ENCODE data around the gene LRRTM2.
A peak's percentile ranks its signal among the peaks of the same experiment; 100 is the strongest.

Gene LRRTM2

GRCh38 chr5:138900281-138900965 lies 25.3 kb upstream of the LRRTM2 start:
- no peak overlapping the region for H3K4me3 ChIP-seq (ENCODE audit: low read length)
- peak; percentile 9 for DNase-seq (ENCODE audit: low read depth)
- no peak for TF ChIP-seq CTCF (conservative IDR thresholded peaks at IDR 0.05; ENCODE audit: low read length)

- no peak for DNase-seq (ENCODE audit: low read depth)
- no peak overlapping the region for H3K4me3 ChIP-seq (ENCODE audit: low read length)
- no peak for TF ChIP-seq CTCF (conservative IDR thresholded peaks at IDR 0.05; ENCODE audit: low read length)
These were observed 23.6 kb upstream of the LRRTM2 start for GRCh38 chr5:138898742-138899141.

GRCh38 chr5:138898299-138898698 lies 23.2 kb upstream of the LRRTM2 start:
- DNase-seq (ENCODE audit: low read depth): no peak
- no peak for TF ChIP-seq CTCF (conservative IDR thresholded peaks at IDR 0.05; ENCODE audit: low read length)
- no peak overlapping the region for H3K4me3 ChIP-seq (ENCODE audit: low read length)

- no peak overlapping the region for H3K4me3 ChIP-seq (ENCODE audit: low read length)
- no peak for DNase-seq (ENCODE audit: low read depth)
- no peak for TF ChIP-seq CTCF (conservative IDR thresholded peaks at IDR 0.05; ENCODE audit: low read length)
These were observed 20.8 kb upstream of the LRRTM2 start for GRCh38 chr5:138895918-138896317.

- H3K4me3 ChIP-seq (ENCODE audit: low read length): no peak overlapping the region
- DNase-seq (ENCODE audit: low read depth): no peak
- TF ChIP-seq CTCF (conservative IDR thresholded peaks at IDR 0.05; ENCODE audit: low read length): no peak
These were observed 15.5 kb upstream of the LRRTM2 start for GRCh38 chr5:138890644-138891043.

GRCh38 chr5:138889994-138890393 lies 14.9 kb upstream of the LRRTM2 start:
- H3K4me3 ChIP-seq (ENCODE audit: low read length): no peak overlapping the region
- no peak for DNase-seq (ENCODE audit: low read depth)
- no peak for TF ChIP-seq CTCF (conservative IDR thresholded peaks at IDR 0.05; ENCODE audit: low read length)

- no peak for DNase-seq (ENCODE audit: low read depth)
- no peak overlapping the region for H3K4me3 ChIP-seq (ENCODE audit: low read length)
- no peak for TF ChIP-seq CTCF (conservative IDR thresholded peaks at IDR 0.05; ENCODE audit: low read length)
These were observed 9.4 kb upstream of the LRRTM2 start for GRCh38 chr5:138884554-138884953.

All from AG10803 (cell line).